Activated T-helper 1 cell treated with anti-CD3 and anti-CD28 coated beads, Interleukin-2, amount 50 U/mL, for 16 hours (primary cell): ENCODE data around the gene NID1.
"Not testable (repeated sequence)": the region's sequence is repeated elsewhere in the genome, so short reads cannot be mapped to it uniquely, and the experiment has no call there.

ENCODE experiments used
- DNase-seq, 2 donors: peaks; one replicate each; pipeline ENCODE4 v3.0.0-alpha.2; 2020; ENCODE audit warnings: low read depth in 1 of 2, low spot score in 1 of 2

NID1 gene

DNA sequence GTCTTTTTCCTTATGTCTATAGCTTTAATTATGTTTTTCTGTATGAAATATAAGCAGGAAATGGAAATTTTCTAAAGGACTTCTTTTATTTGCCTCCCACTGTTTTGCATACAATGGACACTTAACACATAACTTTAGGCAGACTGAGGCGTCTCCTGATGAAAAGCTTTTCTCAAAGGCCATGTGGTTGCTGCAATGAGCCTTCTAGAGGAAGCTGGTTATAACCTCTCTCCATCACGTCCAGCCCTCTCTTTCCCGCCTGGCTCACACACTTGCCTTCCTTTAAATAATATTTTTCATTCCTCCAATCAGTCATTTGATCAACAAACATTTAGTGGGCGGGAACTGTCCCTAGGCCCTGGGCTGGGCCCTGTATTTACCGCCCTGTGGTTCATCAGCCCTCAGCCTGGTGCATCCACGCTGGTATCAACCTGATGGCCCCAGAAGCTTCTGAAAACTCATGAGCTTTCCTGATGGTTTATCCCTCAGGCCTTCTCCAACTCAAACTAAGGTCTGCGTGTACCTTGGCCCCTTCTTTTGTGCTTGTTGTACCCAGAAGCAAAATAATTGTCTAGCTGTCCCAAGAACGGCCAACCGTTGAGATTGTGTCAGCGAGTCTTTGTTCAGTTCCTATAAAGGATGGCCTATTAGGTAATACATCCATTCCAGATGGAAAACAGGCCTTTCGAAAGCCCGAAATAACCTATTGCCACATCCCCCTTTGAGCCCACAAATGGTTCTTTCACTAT, 122.8 kb downstream of the NID1 start:
- DNase-seq, result no peak

DNA sequence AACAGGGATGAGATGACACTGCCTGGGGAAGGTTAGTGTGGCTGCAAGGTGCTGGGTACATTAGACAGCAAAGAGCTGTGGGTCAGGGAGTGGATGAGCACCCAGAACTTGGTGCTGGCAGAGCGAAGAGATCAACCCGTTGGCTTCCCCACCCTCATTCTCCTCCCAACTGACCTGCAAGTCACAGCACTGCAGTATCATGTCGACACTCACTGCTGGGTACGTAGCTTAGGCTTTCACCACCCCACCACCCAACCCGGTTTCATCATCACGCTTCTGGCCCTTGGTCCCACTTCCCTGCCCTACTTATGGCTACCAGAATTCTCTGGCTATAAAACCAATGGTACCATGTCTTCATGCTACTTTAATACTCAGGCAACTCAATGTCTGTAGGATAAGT, 124.6 kb downstream of the NID1 start:
- no peak for DNase-seq

DNA sequence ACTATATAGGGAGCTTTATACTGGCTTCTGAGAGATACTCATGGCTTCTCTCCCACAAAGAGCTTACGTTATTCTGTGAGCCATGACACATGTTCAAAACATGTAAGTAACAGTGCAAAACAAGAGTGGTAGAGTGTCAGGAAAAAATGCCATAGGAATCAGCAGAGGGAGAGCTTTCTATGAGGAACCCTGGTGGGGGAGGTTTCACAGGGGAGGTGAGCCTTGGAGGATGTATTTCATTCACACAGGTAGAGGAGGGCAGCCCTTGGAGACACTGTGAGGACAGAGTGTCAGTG, 125.5 kb downstream of the NID1 start:
- no peak for DNase-seq

DNA sequence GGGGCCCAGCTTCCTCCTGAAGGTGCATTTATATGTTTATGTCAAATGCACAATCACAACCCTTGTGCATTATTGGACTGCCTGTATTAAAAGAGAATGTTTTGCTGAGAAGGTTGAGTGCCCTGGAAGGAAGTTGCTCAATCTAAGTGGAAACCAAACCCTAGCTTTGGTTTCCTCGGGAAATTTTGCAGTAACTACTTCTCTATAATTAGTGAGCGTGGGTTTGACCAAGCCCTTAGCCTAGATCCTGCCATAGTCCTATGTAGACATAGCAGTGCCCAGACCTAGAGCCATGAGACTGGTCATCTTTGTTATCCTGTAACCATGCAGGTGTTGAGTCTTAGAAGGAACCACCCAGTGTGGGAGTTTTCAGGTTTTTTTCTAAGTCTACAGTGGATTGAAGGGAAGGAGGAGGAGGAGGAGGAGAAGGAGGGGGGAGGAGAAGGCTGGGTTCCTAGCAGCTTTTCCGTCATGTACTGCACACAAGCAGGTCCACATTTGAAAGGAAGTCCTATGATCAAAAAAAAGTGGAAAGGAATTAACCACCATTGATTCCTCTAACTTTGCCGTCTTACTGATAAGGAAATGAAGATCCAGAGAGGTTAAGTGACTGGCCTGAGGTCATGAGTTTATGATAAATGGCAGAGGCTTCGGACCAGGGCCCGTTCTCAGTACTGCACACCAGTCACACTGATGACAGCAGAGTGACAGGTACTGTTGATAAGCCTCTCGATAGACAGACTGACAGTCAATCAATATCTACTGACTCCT, 126.0 kb downstream of the NID1 start:
- no peak for DNase-seq

DNA sequence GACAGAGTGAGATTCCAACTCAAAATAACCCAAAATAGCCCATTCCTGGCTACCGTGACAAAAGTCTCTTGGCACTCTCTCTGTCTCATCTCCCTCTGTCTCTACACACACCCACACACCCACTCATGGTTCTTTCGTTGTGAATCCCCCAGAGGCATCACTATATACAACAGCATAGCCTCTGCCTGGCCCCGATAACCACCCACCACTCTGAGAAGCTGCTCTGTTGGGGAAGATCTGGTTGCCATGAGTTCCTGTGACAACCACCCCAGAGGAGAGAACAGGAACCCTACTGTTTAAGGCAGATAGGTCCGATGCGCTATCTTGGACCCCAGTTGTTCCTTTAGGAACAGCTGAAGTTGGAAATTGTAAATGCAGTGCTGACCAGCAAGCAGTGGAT, 127.8 kb downstream of the NID1 start:
- DNase-seq, result no peak

DNA sequence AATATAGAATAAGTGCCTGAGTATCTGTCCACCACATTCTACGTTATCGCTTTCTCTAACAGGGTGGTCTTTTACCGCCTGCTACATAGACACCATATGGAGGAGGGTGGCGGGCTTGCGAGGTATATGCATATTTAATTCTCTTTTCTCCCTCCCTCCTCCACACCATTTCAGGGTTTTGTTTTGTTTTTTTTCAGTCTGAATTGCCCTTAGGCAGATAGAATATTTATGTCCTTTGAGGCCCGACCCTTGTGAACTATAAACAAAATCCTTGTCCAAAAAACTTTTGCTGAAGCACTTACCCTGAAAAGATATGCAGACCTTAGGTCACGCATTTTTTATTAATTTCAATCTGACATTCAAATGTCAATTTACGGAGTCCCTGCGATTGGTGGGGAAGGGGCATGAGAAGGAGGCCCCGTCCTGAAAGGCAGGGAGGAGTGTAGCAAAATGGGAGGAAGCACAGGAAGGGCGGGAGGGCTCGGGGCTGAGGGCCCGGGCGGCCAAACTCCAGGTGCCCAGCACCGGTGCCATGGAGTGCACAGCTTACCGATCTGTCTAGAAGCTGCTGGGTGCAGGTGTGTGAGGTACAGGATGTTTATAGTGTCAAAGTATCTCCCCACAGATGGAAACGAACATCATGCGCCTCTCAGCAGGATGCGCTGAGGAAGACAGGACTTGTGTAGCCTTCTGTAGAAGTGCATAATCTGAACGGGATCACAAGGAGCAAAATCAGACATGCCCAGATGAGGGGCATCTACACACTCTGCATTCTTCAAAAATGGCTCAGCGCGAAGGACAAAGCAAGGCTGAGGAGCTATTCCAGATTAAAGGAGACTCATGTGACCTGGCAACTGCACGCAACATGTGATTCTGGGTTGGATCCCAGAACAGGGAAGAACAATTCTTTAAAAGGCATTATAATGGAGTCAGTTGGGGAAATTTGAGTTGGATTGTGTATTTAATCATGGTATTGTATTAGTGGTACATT, 129.4 kb downstream of the NID1 start:
- no peak for DNase-seq

DNA sequence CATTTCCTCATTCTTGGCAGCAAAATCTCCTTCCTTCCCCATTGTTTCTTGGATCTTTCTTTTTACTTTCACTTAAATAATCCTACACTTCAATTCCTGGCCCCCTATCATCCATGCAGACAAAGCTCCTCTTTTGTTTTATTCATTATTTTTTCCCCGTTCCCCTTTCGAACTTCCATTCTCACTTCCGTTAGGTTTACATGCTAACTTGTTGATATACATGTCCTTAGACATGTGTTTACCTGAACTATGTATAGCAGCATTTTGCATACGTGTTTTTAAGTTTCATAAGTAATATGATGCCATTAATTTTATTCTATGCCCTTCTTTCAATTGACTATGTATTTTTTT, 131.1 kb downstream of the NID1 start:
- DNase-seq, result no peak

DNA sequence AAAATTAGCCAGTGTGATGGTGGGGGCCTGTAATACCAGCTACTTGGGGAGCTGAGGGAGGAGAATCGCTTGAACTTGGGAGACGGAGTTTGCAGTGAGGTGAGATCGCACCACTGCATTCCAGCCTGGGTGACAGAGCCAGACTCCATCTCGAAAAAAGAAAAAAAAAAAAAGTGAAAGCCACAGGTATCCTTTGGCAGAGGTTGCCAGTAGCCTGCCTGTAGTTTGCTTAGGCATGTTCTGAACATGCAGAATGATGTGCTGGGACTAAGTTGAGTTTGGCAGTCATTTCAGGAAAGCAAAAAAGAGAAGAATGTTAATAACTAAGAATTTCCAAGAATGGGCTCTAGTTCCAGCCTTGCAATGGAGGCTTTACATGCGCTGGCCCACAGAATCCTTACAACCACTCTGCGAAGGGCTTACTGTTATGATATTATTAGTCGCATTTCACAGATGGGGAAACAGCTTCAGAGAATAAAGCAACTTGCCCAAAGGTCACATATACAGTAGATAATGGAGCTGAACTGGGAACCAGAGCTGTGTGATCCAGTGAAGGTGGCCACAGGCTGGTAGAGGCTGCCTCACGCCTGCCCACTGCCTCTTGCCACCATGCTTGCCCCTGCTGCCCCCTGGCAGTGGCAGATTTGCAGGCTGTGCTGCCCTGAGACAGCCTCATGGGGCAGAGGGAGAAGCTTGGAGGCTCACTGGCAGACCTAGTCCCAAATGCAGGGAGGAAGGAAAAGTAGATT, 131.7 kb downstream of the NID1 start:
- DNase-seq, result no peak

DNA sequence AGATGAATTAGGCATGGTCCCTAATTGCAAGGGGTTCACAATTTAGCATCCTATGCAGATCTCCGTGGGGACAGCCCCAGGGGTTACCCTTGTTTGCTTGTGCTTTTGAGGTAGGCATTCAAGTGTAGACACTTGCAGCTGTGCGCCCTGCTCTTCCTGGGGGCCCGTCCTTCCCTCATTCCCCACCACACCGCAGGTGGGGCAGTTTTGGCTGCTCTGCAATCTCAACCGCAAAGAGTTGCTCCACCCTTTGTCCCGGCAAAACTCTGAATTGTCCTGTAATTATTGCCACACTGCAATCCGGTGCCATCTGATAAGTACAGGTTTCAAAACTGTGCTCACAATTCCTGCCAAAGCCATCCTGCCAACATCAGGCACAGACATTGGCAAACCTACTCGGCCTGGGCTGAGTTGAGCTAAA, 132.8 kb downstream of the NID1 start:
- no peak for DNase-seq

DNA sequence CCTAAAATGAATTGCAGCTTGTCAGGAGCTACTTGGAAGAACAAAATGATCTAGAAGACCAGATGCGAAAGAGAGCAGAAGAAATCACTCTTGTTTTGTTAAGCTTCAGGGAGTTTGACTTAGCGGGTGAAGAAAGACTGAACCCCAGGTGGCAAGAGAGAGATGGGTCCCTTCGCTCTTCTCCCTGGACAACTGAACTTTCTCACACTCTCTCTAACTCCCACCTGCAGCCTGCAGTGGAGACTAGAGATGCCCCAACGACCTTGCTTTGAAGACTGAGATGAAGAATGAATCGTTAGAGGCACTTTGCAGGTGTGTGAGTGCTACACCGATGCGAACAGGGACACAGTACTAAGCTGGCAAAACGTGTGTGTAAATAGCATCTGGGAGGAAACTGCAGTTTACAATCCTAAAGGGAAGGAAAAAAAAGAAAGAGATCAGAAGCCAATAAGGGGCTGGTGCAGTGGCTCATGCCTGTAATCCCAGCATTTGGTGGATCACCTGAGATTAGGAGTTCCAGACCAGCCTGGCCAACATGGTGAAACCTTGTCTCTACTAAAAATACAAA, 133.6 kb downstream of the NID1 start:
- no peak for DNase-seq

DNA sequence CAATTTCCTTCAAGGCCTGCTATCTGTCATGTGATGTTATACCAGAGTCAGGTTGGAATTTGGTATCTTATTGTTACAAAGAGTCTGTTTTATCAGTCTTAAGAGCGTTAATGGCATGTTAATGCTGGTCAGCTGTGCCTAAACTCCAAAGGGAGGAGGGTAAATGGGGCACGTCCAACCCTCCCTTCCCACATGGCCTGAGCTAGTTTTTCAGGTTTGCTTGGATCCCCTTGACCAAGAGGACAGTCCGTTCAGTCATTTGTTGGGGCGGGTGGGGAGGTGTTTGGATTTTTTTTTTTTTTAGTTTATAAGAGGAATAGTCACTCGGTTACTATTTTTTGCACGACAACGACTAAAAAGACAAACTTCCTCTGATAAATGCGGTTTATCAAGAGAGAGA, 134.3 kb downstream of the NID1 start:
- no peak for DNase-seq

DNA sequence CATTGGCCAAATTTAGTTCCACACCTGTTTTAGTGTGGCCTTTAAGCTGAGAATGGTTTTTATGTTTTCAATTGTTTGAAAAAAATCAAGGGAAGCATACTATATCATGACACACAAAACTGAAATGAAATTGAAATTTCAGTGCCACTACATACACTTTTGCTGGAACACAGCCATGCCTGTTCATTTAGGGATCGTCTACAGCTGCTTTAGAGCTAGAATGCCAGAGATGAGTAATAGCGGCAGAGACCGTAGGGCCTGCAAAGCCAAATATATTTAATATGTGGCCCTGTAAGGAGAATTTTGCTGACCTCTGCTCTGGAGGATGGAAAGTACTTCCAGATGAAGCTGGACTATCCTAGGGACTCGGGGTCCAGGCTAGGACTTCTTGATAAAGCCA, 135.7 kb downstream of the NID1 start:
- no peak for DNase-seq

DNA sequence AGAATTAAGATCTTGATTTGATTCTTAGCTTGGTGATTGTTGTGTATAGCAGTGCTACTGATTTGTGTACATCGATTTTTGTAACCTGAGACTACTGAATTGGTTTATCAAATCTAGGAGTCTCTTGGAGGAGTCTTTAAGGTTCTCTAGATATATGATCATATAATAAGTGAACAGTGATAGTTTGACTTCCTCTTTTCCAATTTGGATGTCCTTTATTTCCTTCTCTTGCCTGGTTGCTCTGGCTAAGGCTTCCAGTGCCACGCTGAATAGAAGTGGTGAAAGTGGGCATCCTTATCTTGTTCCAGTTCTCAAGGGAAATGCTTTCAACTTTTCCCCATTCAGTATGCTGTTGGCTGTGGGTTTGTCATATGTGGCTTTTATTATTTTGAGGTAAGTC, 136.7 kb downstream of the NID1 start:
- no peak for DNase-seq

DNA sequence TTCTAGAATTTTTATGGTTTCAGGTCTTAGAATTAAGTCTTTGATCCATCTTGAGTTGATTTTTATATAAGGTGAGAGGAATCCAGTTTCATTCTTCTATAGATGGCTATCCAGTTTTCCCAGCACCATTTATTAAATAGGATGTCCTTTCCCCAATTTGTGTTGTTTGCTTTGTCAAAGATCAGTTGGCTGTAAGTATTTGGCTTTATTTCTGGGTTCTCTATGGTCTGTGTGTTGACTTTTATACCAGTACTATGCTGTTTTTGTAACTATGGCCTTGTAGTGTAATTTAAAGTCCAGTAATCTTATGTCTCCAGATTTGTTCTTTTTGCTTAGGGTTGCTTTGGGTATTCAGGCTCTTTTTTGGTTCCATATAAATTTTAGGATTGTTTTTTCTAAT, 137.3 kb downstream of the NID1 start:
- DNase-seq, result not testable (repeated sequence)
